Vagina (tissue), 2 donors: ENCODE measurements around the gene PIGP.
"Not testable (repeated sequence)": the region's sequence is repeated elsewhere in the genome, so short reads cannot be mapped to it uniquely, and the experiment has no call there.

Experiments used
- CTCF ChIP-seq, 3 experiments: fragments of 450-650 bp in 2 of 3; fragments of 200-600 bp in 1 of 3; sonication (generic) in 1 of 3; IDR thresholded peaks; one replicate each; pipeline ENCODE4 v1.5.1; 2017 to 2019; ENCODE audit warnings: antibody characterized with exemption in 3 of 3, mild to moderate bottlenecking in 2 of 3, moderate library complexity in 2 of 3
- POLR2A ChIP-seq, 2 donors: fragments of 450-650 bp; IDR thresholded peaks; one replicate each; pipeline ENCODE4 v1.6.1; 2017; ENCODE audit warnings: antibody characterized with exemption in 2 of 2, mild to moderate bottlenecking in 2 of 2, moderate library complexity in 2 of 2
- POLR2AphosphoS5 ChIP-seq, 2 donors: sonication (generic); formaldehyde crosslinking; IDR thresholded peaks; one replicate each; pipeline ENCODE4 v1.9.0; 2017; ENCODE audit warnings: antibody characterized with exemption in 2 of 2, mild to moderate bottlenecking in 2 of 2, low read depth in 1 of 2; ENCODE audit not compliant: insufficient read depth in 1 of 2

GRCh38 chr21:37034394-37034793, 38.5 kb downstream of the PIGP start:
- TF ChIP-seq POLR2A (IDR thresholded peaks at IDR 0.05); CTCF (IDR thresholded peaks at IDR 0.05); POLR2AphosphoS5 (IDR thresholded peaks at IDR 0.05; ENCODE audit: insufficient read depth in 1 of 2, low read depth in 1 of 2): not testable (repeated sequence)
